ENCODE measurements around the gene ALK.

The ALK gene

GRCh38 chr2:29544917-29545316 lies 376.5 kb downstream of the ALK start:
- no peak overlapping the region for H3K4me3 ChIP-seq (ENCODE audit: low read depth in 1 of 2, low read length in 1 of 2)
- no peaks in the 10 kb centered on the region for H3K36me3 ChIP-seq
- TF ChIP-seq CTCF (IDR thresholded peaks at IDR 0.05): no peak
- no peaks in the 10 kb centered on the region for H3K4me1 ChIP-seq (ENCODE audit: control insufficient read depth in 1 of 2, insufficient read depth in 1 of 2, low read depth in 1 of 2, low read length in 1 of 2)
- peaks cover 7% of the 10 kb centered on the region for H3K27me3 ChIP-seq
- no peaks in the 10 kb centered on the region for H3K9me3 ChIP-seq
- no peak overlapping the region for H3K27ac ChIP-seq

DNA sequence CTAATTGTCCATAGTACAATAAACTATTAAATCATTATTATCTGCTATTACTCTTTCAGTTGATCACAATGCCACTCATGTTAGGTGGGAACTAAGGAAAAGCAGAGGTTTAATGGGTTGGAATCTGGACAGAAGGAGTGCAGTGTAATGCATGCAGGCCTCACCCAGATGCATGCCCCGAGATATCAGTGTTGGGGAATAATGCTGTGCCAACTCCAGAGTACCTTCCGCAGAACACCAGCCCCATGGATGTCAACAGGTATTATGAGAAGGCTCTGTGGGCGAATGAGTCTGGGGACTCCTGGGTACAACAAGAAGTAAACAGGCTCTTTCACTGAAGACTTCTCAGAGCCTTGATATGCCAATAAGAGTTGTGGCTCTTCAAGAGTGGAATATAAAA lies 377.4 kb downstream of the ALK start:
- Histone ChIP-seq H3K4me3 (ENCODE audit: low read depth in 1 of 2, low read length in 1 of 2) (no peak overlapping the region), H3K27ac (no peak overlapping the region), H3K4me1 (ENCODE audit: control insufficient read depth in 1 of 2, insufficient read depth in 1 of 2, low read depth in 1 of 2, low read length in 1 of 2) (no peaks in the 10 kb centered on the region), H3K36me3 (no peaks in the 10 kb centered on the region), H3K9me3 (no peaks in the 10 kb centered on the region), H3K27me3 (peaks cover 7% of the 10 kb centered on the region)
- no peak for TF ChIP-seq CTCF (IDR thresholded peaks at IDR 0.05)

- H3K4me3 ChIP-seq (ENCODE audit: low read depth in 1 of 2, low read length in 1 of 2): no peak overlapping the region
- no peak for TF ChIP-seq CTCF (IDR thresholded peaks at IDR 0.05)
Observed at GRCh38 chr2:29535188-29535587, 386.2 kb downstream of the ALK start.

DNA sequence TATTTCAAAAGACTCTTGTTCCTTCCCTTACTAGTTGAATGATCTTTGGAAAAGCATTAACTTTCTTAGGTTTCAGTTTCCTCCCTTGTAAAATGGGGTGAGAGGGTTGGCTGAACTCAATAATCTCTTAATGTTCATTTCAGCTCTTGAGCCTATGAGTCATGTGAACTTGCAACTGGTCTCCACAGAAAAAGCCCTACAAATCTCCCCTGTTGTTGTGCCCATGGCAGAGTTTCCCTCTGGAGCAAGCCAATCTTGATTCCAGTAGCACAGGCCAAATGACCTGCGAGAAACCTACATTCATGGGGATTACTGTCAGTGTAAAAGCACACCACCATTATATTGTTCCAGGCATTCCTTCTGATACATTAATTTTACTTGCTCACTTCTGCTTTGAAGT lies 388.9 kb downstream of the ALK start:
- H3K4me3 ChIP-seq (ENCODE audit: low read depth in 1 of 2, low read length in 1 of 2): no peak overlapping the region
- no peak for TF ChIP-seq CTCF (IDR thresholded peaks at IDR 0.05)
- no peaks in the 10 kb centered on the region for H3K36me3 ChIP-seq
- no peak overlapping the region for H3K27ac ChIP-seq
- H3K4me1 ChIP-seq (ENCODE audit: control insufficient read depth in 1 of 2, insufficient read depth in 1 of 2, low read depth in 1 of 2, low read length in 1 of 2): no peaks in the 10 kb centered on the region
- no peaks in the 10 kb centered on the region for H3K9me3 ChIP-seq
- H3K27me3 ChIP-seq: peaks cover 13% of the 10 kb centered on the region

More at GRCh38 chr2:29535188-29535587, 386.2 kb downstream of the ALK start:
- Histone ChIP-seq H3K27ac (no peak overlapping the region), H3K9me3 (no peaks in the 10 kb centered on the region), H3K27me3 (no peaks in the 10 kb centered on the region), H3K4me1 (ENCODE audit: control insufficient read depth in 1 of 2, insufficient read depth in 1 of 2, low read depth in 1 of 2, low read length in 1 of 2) (no peaks in the 10 kb centered on the region), H3K36me3 (no peaks in the 10 kb centered on the region)

DNA sequence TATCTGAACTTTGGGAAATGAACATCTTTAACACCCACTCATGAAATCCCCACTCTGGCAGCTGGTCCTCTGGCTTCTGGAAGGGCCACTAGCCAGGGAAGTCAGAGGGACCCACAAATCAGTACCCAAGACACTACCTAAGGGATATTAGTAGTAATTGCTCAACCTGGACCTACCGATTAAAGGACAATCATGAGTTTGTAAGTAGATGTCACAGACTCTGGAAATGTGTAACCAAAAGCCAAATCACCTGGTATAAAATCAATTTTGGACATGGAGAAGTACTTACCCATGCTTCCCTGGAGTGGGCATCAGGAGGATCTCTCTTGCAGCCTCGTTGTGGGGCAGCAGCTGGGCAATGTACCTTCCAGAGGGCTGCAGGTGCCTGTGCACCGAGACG lies 389.8 kb downstream of the ALK start:
- no peaks in the 10 kb centered on the region for H3K36me3 ChIP-seq
- H3K4me3 ChIP-seq (ENCODE audit: low read depth in 1 of 2, low read length in 1 of 2): no peak overlapping the region
- no peak overlapping the region for H3K27ac ChIP-seq
- peaks cover 13% of the 10 kb centered on the region for H3K27me3 ChIP-seq
- no peaks in the 10 kb centered on the region for H3K9me3 ChIP-seq
- no peaks in the 10 kb centered on the region for H3K4me1 ChIP-seq (ENCODE audit: control insufficient read depth in 1 of 2, insufficient read depth in 1 of 2, low read depth in 1 of 2, low read length in 1 of 2)
- TF ChIP-seq CTCF (IDR thresholded peaks at IDR 0.05): no peak

DNA sequence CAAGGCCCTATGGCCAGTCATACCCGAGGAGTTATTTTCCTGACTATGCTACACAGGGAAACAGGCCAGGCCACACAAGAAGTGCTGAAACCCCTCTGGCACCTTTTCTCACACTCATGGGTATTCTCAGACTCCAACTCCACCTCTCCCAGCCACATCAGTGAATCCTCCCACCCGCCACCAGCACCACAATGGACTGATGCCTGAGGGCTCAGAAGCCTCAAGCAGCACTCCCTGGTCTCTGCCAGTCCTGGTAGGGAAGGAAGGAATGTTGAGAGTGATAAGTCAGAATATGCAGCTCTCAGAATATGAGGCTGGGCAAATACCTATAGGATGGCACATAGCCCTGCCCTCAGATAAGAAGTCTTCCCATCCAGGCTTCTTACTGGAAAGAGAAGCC lies 391.1 kb downstream of the ALK start:
- no peak overlapping the region for H3K27ac ChIP-seq
- H3K36me3 ChIP-seq: no peaks in the 10 kb centered on the region
- peaks cover 13% of the 10 kb centered on the region for H3K27me3 ChIP-seq
- no peak for TF ChIP-seq CTCF (IDR thresholded peaks at IDR 0.05)
- H3K4me3 ChIP-seq (ENCODE audit: low read depth in 1 of 2, low read length in 1 of 2): no peak overlapping the region
- no peaks in the 10 kb centered on the region for H3K4me1 ChIP-seq (ENCODE audit: control insufficient read depth in 1 of 2, insufficient read depth in 1 of 2, low read depth in 1 of 2, low read length in 1 of 2)
- no peaks in the 10 kb centered on the region for H3K9me3 ChIP-seq
